Measurements from ENCODE around the gene SCGB1D1.

- TF ChIP-seq CTCF (IDR thresholded peaks at IDR 0.05) (no peak), POLR2A (IDR thresholded peaks at IDR 0.05) (no peak)
Measured at GRCh38 chr11:62142921-62143320, 47.1 kb upstream of the SCGB1D1 start.
